Memory B cell (primary cell): Measurements from ENCODE around the gene MTMR2.

Experiments
- ATAC-seq: fragments of 150-1000 bp; cut with Tn5 transposase; 2 replicates; pipeline ENCODE4 v1.10.0; 2021; ENCODE audit warnings: low read depth, mild to moderate bottlenecking, moderate library complexity
- DNase-seq, 2 donors: peaks; one replicate each; pipeline ENCODE4 v3.0.0; 2022; ENCODE audit warnings: low spot score in 2 of 2
- H3K27ac Mint-ChIP-seq: one replicate; pipeline ENCODE4 v1.8.0; 2022; ENCODE audit warnings: mild to moderate bottlenecking, moderate library complexity, mixed read lengths
- H3K27me3 Mint-ChIP-seq: one replicate; pipeline ENCODE4 v1.8.0; 2022; ENCODE audit warnings: mixed read lengths
- H3K36me3 Mint-ChIP-seq: one replicate; pipeline ENCODE4 v1.8.0; 2022; ENCODE audit warnings: mild to moderate bottlenecking, mixed read lengths
- H3K4me1 Mint-ChIP-seq: one replicate; pipeline ENCODE4 v1.8.0; 2022; ENCODE audit warnings: mixed read lengths
- H3K4me3 Mint-ChIP-seq: one replicate; pipeline ENCODE4 v1.8.0; 2022; ENCODE audit warnings: mild to moderate bottlenecking, moderate library complexity, mixed read lengths
- H3K9me3 Mint-ChIP-seq: one replicate; pipeline ENCODE4 v1.8.0; 2022; ENCODE audit warnings: mixed read lengths

Gene MTMR2

DNA sequence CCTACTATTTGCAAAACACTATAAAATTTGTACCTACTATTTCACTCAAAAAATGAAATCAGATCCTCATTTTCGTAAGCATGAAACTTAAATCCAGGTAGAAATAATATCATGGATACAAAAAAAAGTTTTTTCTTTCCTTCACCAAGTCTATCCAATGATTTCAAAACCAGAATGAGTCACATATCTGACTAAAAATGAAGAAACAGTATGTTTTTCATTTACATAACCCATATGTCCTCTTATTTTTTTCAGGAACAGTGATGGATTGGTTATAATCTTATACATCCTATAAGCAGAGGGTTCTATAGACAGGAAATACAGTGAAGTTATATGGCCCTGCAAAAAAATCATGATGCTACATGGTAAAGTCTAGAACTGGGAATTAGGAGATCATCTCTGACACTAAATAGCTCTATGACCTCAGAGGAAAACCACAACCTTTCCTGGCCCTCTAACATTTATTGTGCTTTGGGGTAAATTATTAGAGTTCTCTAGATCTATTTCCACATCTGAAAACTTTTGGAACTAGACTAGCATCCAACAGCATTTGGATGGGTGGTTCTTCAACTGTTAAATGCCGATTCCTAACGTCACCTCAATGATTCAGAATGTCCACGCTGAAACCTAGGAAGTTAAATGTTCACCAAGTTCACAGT is 10.9 kb downstream of the MTMR2 start:
- Mint-ChIP-seq H3K4me3 (no peak overlapping the region), H3K9me3 (no peaks in the 10 kb centered on the region), H3K36me3 (peaks cover 4% of the 10 kb centered on the region), H3K27ac (peak overlapping the region; percentile 3), H3K4me1 (peaks cover 14% of the 10 kb centered on the region), H3K27me3 (no peaks in the 10 kb centered on the region)
- ATAC-seq (no peak), DNase-seq (no peak)

DNA sequence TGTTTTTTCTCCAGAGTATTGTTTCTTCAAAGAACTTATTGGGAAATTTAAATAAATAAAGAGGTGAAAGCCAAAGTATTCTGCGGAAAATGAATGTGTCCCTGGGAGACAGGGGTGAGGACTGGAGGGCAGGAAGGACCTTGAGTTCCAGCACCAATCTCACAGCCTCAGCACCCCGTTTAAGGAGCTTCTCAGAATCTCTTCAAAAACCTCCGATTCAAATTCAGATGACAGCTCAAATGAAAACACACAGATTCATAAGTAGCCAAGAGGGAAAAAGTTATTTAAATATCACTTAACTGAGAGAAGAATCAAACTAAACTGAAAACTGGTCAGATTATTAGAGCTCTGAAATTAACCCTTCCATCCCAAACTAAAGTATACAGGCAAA is 12.5 kb downstream of the MTMR2 start:
- Mint-ChIP-seq H3K36me3 (peaks cover 6% of the 10 kb centered on the region), H3K9me3 (no peaks in the 10 kb centered on the region), H3K27ac (no peak overlapping the region), H3K4me1 (peaks cover 24% of the 10 kb centered on the region), H3K4me3 (no peak overlapping the region), H3K27me3 (no peaks in the 10 kb centered on the region)
- ATAC-seq (no peak), DNase-seq (no peak)

DNA sequence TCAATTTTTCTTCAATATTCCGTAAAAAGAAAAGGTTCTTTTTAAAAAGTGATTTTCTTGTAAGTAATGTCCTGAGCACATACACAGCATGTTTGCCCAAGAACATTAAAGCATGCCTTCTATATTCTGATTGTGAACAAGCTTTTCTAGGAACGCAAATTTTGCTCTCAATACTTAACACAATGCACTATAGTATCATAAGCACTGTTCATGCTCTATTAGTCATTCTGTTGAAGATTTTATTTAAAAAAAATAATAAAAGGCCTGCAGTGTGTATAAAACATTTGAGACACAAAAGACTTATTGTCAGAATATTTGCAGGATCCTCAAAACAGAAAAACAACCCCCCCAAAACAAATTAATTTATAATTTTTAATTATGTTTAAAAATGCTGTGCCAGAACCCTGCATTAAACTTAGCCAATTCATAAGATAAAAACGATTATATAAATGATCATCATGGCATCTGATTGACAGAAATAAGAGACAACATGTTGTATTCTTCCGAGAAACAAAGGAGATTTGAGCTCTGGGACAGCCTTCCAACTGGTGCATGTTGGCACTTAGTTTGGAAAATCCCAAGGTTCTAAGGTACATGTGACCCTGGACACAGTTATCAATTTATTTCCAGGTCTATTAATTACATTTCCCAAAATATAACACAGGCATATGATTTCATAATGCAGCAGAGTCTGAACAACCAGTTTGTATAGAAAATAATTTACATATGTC is 13.1 kb downstream of the MTMR2 start:
- Mint-ChIP-seq H3K4me3 (no peak overlapping the region), H3K36me3 (peaks cover 6% of the 10 kb centered on the region), H3K9me3 (no peaks in the 10 kb centered on the region), H3K4me1 (peaks cover 21% of the 10 kb centered on the region), H3K27me3 (no peaks in the 10 kb centered on the region), H3K27ac (no peak overlapping the region)
- DNase-seq (no peak), ATAC-seq (no peak)

DNA sequence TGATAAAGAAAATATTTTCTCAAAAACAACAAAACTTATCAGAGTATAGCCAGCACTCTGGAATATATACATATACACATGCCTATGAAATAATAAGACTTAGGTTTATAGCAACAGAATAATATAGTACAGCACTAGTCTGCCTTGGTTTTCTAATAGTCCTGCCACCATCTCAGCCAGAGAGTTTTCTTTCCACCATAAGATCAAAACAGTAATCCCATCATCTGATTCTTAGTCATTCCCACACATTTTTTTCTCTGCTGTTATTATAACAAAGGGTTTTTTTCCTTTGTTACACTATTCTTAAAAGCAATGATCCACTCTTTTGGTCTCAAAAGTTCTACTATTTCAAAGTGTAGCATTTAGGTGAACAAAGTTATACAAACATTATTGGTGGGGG is 15.1 kb downstream of the MTMR2 start:
- peaks cover 6% of the 10 kb centered on the region for H3K36me3 Mint-ChIP-seq
- DNase-seq (no peak), ATAC-seq (no peak)
- no peak overlapping the region for H3K27ac Mint-ChIP-seq
- no peaks in the 10 kb centered on the region for H3K27me3 Mint-ChIP-seq
- H3K4me1 Mint-ChIP-seq = peaks cover 16% of the 10 kb centered on the region
- no peak overlapping the region for H3K4me3 Mint-ChIP-seq
- no peaks in the 10 kb centered on the region for H3K9me3 Mint-ChIP-seq

DNA sequence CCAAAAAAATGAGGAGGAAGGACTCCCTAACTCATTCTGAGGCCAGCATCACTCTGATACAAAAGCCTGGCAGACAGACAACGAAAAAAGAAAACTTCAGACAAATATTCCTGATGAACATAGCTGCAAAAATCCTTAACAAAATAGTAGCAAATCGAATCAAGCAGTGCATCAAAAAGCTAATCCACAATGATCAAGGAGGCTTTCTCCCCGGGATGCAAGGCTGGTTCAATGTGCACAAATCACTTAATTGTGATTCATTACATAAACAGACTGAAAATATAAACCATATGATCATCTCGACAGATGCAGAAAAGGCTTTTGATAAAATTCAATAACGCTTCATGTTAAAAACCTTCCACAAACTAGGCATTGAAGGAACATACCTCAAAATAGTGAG is 16.4 kb downstream of the MTMR2 start:
- Mint-ChIP-seq H3K9me3 (no peaks in the 10 kb centered on the region), H3K4me1 (peaks cover 12% of the 10 kb centered on the region), H3K36me3 (peaks cover 3% of the 10 kb centered on the region), H3K27me3 (no peaks in the 10 kb centered on the region), H3K4me3 (no peak overlapping the region), H3K27ac (no peak overlapping the region)
- DNase-seq (no peak), ATAC-seq (no peak)

DNA sequence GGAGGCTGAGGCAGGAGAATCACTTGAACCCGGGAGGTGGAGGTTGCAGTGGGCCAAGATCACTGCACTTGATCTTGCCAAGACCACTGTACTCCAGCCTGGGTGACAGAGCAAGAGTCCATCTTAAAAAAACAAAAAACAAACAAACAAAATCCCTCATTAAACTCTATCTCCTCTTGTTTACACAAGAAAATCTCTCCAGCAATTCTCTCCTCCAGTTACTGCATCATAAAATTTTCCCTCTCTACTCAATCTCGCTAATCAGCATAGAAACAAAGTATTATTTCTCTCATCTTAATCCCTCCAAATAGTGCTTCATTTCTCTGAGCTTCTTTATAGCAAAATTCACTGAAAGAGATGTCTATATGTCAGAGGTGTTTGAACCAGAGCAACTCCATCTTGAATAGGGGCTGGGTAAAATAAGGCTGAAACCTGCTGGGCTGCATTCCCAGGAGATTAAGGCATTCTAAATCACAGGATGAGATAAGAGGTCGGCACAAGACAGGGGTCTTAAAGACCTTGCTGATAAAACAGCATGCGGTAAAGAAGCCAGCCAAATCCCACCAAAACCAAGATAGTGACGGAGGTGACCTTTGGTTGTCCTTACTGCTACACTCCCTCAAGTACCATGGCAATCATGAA is 19.8 kb downstream of the MTMR2 start:
- peaks cover 12% of the 10 kb centered on the region for H3K4me1 Mint-ChIP-seq

DNA sequence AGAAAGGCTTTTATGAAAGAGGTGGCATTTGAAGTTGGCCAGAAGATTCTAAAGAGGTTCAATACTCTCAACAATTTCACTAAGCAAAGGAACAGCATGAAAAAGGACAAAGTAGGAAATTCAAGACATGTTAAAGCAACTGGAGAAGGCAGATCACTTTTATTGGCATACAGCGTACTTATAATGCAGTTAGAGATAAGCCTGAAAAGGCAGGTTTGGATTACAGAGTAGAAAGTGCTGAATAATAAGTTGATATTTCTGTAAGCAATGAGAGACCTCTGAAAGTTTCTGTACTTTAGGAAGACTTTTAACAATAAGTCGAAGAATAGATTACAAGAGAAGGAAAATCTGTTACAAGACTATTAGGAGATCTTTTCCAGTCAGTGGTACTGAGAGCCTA is 25.1 kb downstream of the MTMR2 start:
- H3K4me1 Mint-ChIP-seq = peaks cover 3% of the 10 kb centered on the region
- no peaks in the 10 kb centered on the region for H3K27me3 Mint-ChIP-seq
- DNase-seq (no peak), ATAC-seq (no peak)
- H3K9me3 Mint-ChIP-seq = no peaks in the 10 kb centered on the region
- H3K36me3 Mint-ChIP-seq = no peaks in the 10 kb centered on the region
- H3K27ac Mint-ChIP-seq = no peak overlapping the region
- H3K4me3 Mint-ChIP-seq = no peak overlapping the region

More for the DNA sequence above, 19.8 kb downstream of the MTMR2 start:
- H3K36me3 Mint-ChIP-seq = peaks cover 3% of the 10 kb centered on the region
- H3K9me3 Mint-ChIP-seq = no peaks in the 10 kb centered on the region
- no peak overlapping the region for H3K4me3 Mint-ChIP-seq
- ATAC-seq (no peak), DNase-seq (no peak)
- no peak overlapping the region for H3K27ac Mint-ChIP-seq
- no peaks in the 10 kb centered on the region for H3K27me3 Mint-ChIP-seq

DNA sequence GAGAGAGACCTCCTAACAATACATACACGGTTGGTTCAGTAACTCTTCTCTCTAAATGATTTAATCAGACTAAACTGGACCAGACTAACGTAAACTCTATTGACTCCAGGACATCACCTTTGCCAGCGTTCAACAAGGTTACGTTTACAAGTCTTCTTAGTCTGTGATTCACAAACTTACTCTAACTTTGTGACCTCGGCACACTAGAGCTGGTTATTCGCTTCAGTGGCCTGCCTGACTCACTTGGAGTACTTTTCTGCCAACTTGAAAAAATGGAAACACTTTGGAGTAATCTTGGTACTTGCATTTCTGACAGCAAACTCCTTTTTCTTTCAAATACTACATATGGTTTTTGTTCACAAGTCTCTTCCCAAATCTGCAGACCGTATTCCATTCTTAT is 26.2 kb downstream of the MTMR2 start:
- ATAC-seq (no peak), DNase-seq (no peak)
- Mint-ChIP-seq H3K4me1 (peaks cover 3% of the 10 kb centered on the region), H3K4me3 (no peak overlapping the region), H3K36me3 (no peaks in the 10 kb centered on the region), H3K27ac (no peak overlapping the region), H3K9me3 (no peaks in the 10 kb centered on the region), H3K27me3 (no peaks in the 10 kb centered on the region)

DNA sequence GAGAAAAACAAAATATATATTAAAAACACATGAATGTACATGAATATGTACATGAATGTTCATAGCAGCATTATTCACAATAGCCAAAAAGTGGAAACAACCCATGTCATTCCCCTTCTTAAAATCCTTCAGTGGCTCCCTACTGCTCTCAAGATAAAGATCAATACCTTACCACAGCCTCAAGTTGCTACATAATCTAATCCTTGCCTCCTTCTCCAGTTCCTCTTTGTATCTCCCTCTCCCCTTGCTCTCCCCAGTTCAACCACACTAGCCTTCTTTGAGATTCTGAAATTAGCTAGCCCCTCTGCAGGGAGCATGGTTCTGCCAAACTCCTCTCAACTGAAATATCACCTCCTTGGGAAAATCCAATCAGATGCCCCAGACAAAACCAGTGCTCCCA is 28.1 kb downstream of the MTMR2 start:
- no peak overlapping the region for H3K4me3 Mint-ChIP-seq
- no peak for ATAC-seq
- H3K9me3 Mint-ChIP-seq = no peaks in the 10 kb centered on the region
- H3K4me1 Mint-ChIP-seq = peaks cover 3% of the 10 kb centered on the region
- no peaks in the 10 kb centered on the region for H3K27me3 Mint-ChIP-seq
- H3K27ac Mint-ChIP-seq = no peak overlapping the region
- no peaks in the 10 kb centered on the region for H3K36me3 Mint-ChIP-seq
- no peak for DNase-seq

DNA sequence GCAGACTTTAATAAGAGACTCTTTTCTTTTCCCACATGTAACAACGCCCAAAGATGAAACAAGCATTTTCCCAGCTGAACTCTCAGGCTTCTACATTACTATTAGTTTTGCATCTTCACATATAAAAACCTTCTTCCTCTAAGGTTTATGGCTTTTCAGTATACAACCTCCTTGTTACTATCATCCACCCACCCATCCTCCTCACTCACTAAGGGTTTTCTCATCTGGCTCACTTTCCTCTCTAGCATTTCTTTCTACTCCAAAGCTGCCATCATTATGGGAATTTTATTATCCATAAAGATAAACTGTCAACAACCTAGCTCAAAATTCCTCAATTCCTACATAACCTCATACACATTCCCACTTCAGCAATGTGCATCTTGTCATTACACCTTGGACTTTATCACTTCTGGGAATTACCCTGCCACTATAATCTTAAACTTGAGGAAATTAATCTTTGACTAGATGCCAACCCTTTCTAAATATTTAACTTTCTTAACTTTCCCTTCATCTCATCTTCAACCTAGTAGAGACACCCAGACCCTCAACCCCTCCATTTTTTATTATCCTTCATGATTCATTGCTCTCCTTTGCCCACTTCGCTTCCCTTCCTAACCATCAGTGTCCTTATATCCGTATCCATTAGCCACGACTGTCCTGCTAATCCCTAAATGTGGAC is 30.9 kb downstream of the MTMR2 start:
- DNase-seq = no peak
- H3K36me3 Mint-ChIP-seq = peaks cover 2% of the 10 kb centered on the region
- ATAC-seq = no peak
- peaks cover 7% of the 10 kb centered on the region for H3K4me1 Mint-ChIP-seq
- H3K27ac Mint-ChIP-seq = no peak overlapping the region
- no peaks in the 10 kb centered on the region for H3K27me3 Mint-ChIP-seq
- no peak overlapping the region for H3K4me3 Mint-ChIP-seq
- H3K9me3 Mint-ChIP-seq = no peaks in the 10 kb centered on the region

DNA sequence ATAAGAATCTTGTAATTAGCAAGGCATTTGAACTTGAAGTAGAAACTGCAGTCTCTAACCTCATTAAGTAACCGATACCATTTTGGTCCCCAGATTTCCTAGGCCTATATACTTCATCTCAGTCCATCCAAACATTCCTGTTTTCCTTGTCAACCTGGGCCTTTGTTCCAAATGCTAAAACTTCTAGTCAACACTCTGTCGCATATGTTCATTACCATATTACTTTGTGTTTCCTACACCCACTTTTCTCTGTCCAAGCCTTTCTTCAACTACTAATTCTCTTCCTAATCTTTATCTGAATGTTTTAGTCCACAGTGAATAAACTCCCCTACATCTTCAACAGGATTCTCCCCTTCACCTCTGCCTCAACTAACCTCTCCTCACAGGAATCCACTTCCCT is 31.4 kb downstream of the MTMR2 start:
- Mint-ChIP-seq H3K9me3 (no peaks in the 10 kb centered on the region), H3K36me3 (peaks cover 2% of the 10 kb centered on the region), H3K27me3 (no peaks in the 10 kb centered on the region), H3K4me3 (no peak overlapping the region), H3K4me1 (peaks cover 7% of the 10 kb centered on the region), H3K27ac (no peak overlapping the region)
- DNase-seq = no peak
- ATAC-seq = no peak

DNA sequence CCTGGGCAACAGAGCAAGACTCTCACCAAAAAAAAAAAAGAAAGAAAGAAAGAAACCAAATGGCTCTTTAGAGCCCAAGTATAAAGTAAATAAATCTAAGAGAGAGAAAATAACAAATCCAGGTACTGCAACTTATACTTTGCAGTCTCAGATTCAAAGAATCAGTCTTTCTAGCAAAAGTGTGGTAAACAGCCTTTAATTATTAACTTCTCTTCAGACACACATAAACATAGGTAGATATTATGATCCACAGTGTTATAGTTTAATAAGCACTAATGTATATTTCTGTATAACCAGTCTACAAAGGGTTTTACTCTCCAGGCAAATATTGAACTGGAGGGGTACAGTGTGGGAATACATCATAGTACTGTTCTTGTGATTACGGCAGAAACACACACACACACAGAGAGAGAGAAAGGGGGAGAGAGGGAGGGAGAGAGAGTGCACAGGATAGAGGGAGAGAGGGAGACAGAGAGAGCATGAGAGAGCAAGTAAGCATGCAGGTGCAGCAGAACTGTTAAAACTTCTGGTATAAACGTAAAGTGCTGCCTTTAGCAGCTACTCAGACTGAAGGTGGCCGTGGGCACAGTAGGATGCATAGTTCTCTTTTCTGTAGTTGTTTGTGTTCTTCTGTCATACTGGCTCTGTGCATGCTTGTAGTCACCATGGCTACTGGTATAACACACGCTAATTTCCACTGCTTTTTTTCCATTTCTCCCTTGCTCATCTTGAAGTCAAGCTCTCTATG is 32.3 kb downstream of the MTMR2 start:
- H3K27me3 Mint-ChIP-seq = no peaks in the 10 kb centered on the region
- no peak overlapping the region for H3K4me3 Mint-ChIP-seq
- ATAC-seq (peak; percentile 27), DNase-seq (no peak)
- peaks cover 6% of the 10 kb centered on the region for H3K36me3 Mint-ChIP-seq
- peaks cover 7% of the 10 kb centered on the region for H3K4me1 Mint-ChIP-seq
- H3K9me3 Mint-ChIP-seq = no peaks in the 10 kb centered on the region
- H3K27ac Mint-ChIP-seq = no peak overlapping the region

DNA sequence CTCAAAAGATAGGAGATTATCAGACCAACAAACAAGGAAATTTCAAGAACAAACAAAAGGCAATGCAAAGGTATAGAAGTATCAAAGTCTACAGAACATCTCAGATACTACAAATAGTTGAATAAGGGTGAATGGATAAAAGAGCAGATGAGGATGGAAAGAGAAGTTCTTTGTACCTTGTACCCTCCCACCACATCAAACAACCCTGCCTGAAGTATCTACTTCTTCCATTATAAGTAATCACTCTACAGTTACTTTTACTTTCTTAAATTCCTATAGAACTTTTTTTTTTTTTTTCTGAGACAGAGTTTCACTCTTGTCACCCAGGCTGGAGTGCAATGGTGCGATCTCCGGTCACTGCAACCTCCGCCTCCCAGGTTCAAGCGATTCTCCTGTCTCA is 35.1 kb downstream of the MTMR2 start:
- H3K4me3 Mint-ChIP-seq = no peak overlapping the region
- H3K4me1 Mint-ChIP-seq = peaks cover 4% of the 10 kb centered on the region
- H3K27ac Mint-ChIP-seq = no peak overlapping the region
- no peaks in the 10 kb centered on the region for H3K9me3 Mint-ChIP-seq
- no peak for DNase-seq
- no peaks in the 10 kb centered on the region for H3K27me3 Mint-ChIP-seq
- H3K36me3 Mint-ChIP-seq = peaks cover 16% of the 10 kb centered on the region
- ATAC-seq = no peak

DNA sequence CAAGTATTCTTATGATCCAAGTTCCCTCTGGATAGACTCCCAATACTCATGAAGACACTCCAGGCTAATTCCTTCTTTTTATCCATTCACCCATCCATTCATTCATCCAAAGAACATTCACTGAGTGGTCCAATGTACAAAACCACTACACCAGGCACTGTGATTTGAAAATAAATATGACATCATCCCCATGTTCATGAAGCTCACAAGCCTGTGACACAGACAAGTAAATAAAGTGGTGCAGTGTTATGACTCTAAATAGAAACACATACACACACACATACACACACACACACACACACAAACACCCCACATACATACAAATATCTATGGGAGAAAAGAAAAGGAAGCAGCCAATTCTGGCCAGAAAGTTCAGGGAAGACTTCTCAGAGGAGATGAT is 35.5 kb downstream of the MTMR2 start:
- DNase-seq = no peak

More for the DNA sequence above, 35.5 kb downstream of the MTMR2 start:
- no peak for ATAC-seq
- Mint-ChIP-seq H3K4me1 (peaks cover 4% of the 10 kb centered on the region), H3K27ac (no peak overlapping the region), H3K4me3 (no peak overlapping the region), H3K27me3 (no peaks in the 10 kb centered on the region), H3K9me3 (no peaks in the 10 kb centered on the region), H3K36me3 (peaks cover 16% of the 10 kb centered on the region)
